GM19463 (cell line): ENCODE results near the gene ETS1.
"Not testable (repeated sequence)": the region's sequence is repeated elsewhere in the genome, so short reads cannot be mapped to it uniquely, and the experiment has no call there.

Source experiments
- ATAC-seq: cut with Tn5 transposase; IDR thresholded peaks from one replicate; pipeline ENCODE4 v1.9.1; 2021; ENCODE audit warnings: mild to moderate bottlenecking, moderate library complexity; ENCODE audit not compliant: unreplicated experiment

The ETS1 gene

GRCh38 chr11:128448200-128448886, 139.0 kb downstream of the ETS1 start:
- no peak for ATAC-seq

DNA sequence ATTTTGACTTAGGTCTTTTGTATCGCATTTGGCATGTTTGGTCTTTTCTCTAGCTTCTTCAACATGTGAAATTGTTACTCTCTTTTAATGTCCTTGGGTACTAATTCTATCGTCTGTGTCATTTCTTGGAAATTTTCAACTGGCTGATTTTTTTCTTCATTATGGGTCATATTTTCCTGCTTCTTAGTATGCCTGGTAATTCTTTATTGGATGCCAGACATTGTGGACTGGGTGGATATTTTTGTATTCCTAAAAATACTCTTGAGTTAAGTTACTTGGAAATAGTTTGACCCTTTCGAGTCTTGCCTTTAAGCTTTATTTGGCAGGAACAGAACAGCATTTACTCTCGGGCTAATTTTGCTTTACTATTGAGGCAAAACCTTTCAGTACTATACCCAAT, 140.1 kb downstream of the ETS1 start:
- no peak for ATAC-seq

- ATAC-seq = not testable (repeated sequence)
Observed at GRCh38 chr11:128445921-128446320, 141.4 kb downstream of the ETS1 start.

- no peak for ATAC-seq
Observed at GRCh38 chr11:128437136-128437535, 150.2 kb downstream of the ETS1 start.

DNA sequence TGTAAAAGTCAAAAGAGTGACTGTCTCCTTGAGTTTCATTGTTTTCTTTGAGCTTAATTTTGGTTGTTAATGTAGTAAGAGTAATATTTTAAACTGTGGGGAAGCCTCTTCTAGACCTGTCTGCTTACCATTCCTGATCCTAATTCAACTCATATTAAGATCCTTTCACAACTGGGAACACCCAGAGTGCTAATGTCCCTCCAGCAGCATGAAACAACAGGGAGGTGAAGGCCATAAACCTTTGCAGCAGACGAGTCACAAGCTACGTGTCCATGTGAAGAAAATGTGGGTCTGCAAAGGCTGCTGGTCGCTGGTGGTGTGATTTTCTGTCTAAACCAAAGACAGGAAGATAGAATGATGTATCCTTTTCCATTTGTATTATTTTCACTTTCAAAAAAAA, 152.5 kb downstream of the ETS1 start:
- ATAC-seq = no peak

- no peak for ATAC-seq
Observed at GRCh38 chr11:128434411-128434810, 152.9 kb downstream of the ETS1 start.

DNA sequence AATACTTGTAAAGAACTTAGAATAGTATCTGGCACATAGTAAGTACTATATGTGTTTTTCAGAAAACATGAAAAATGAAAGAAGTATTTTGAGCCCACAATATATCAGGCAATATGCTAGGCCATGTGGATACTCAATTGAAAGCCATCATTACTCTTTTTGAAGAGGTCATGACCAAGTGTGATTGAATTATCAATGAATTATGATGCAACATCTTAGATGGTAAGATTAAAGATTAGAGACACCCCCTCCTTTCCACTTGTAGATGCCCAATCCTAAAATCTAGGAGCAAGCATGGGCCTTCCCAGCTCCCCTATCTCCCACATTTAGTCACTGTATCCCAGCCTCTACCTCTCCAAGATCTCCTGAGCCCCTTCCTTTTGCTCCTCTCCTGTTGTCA, 154.4 kb downstream of the ETS1 start:
- ATAC-seq = no peak

DNA sequence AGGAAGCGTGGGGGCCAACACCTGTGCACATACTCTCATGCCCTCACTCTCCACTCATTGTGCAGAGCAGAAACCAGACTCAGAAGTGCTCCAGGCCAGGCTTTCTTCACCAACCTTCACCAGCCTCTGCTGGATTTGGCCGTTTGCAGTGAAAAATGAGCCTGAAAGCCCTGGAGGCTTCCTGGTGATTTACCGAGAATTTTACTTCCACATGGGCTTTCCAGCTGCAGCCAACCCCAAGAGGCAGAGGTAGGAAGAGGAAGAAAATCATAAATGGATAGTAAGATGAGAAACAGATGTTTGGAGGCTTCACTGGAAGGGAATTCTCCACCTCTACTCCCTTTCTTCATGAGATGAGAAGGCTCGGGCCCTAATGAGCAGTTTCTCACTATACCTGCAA, 155.4 kb downstream of the ETS1 start:
- no peak for ATAC-seq

- no peak for ATAC-seq
Observed at GRCh38 chr11:128428935-128429334, 158.4 kb downstream of the ETS1 start.

DNA sequence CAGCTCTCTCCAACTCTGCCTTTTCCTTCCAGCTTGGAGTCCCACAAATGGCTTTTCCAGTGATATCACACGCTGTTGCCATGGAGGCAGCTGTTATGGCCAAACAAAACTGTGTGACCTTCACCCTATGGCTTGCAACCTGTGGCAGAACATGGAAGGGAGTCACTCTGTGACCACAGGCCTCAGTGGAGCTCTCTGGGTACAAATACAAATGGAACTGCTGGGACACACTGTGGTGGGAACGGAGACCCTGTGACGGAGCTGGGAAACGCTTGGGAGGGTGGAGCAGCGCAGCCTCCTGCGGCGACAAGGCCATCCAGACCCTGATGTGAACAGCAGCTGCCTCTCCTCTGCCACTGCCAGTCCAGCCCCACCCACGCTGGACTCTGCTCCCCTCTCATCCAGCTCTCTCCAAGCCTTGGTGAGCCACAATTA, 162.5 kb downstream of the ETS1 start:
- ATAC-seq = no peak

- no peak for ATAC-seq
Observed at GRCh38 chr11:128424271-128424711, 163.1 kb downstream of the ETS1 start.

DNA sequence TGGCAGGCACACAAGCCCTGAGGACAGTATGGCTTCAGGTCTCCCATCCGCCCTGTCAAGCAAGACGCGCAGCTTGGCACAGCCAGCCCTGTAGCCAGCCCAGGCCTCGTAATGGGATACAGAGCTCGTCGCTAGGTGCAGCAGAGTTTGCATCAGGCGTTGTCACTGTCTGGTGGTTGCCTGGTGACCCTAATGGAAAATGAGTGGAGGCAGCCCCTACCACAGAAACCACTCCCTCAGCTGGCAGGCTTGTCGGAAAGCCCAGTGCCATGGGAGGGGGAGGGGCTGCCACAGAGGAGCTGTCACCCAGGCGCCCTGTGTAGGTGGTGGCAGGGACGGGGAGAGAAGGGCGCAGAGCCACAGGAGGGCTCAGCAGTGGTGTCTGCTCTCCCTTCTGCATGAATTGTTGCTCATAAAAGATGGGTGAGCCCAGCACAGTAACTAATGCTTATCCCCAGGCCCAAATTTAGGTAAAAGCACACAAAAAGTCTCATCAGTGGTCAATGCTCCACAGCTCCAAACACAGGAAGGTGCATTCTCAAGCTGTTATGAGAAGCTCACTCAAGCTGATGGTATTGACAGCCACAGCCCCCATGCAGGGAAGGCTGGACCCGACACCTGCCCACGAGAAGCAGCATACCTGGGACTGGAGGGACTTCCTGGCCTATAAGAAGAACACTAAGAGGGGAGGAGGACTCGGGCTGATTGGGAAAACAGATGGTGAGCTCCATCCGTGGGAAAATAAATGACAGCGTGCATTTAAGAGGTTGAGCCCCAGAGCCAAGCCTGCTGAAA, 164.6 kb downstream of the ETS1 start:
- ATAC-seq = peak; percentile 82

GRCh38 chr11:128421577-128422330, 165.6 kb downstream of the ETS1 start:
- no peak for ATAC-seq

DNA sequence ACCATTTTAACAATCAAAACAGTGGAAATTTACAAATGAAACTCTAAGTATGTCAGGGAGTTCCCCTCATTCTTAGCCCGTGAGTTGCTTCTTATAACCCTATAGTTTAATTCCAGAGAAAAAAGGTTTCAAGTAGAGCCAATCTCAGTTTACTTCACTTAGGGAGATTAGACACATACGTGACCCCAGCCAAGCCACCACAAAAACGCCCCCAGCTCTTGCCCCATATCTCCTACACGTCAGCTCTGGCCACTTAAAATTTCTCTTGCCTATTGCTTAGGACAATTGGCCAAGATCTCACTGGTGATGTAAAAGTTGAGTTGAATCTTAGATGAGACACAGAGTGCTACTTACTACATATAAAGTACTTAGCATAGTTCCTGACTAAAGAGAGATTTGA, 166.4 kb downstream of the ETS1 start:
- no peak for ATAC-seq

GRCh38 chr11:128420265-128420664, 167.1 kb downstream of the ETS1 start:
- no peak for ATAC-seq

DNA sequence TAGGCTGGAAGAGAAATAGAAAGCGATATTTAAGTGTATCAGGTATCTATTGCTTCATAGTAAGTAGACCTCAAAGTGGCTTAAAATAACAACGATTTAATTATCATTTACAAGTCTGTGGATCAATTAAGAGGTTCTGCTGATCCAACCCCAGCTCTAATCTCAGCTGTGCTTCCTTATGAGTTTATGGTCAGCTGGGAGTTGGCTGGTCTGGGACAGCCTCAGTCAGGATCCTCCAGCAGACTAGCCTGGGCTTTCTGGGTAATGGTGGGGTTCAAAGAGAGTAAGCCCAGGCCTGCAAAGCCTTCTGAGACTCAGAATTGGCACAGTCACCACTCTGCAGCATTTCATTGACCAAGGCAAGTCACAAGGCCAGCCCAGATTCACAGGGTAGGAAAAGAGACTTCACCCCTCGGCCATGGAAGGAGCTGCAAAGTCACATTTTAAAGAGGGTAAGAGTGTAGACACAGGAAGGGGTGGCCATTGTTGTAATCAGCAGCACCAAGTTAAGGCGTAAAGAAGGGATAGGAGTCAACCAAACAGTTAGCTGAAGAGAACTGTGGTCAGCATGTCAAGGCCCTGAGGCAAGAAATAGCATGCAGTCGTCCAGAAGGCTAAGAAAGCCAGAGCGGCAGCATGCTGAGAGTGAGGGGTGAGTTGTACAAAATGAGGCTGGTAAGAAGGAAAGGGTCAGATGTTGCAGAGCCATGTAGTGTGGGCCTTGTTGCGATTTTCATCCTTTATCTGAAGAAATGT, 168.2 kb downstream of the ETS1 start:
- ATAC-seq = no peak

- no peak for ATAC-seq
Observed at GRCh38 chr11:128417607-128418324, 169.6 kb downstream of the ETS1 start.

- no peak for ATAC-seq
Observed at GRCh38 chr11:128416976-128417375, 170.4 kb downstream of the ETS1 start.

GRCh38 chr11:128415539-128415938, 171.8 kb downstream of the ETS1 start:
- peak; percentile 41 for ATAC-seq
